Vagina (tissue), 2 donors: ENCODE data around the gene LBH. TPM values are rescaled to one million over a fixed set of nuclear protein-coding genes. Genes with fewer than 3 reads are reported as not detected.
"Not testable (repeated sequence)": the region's sequence is repeated elsewhere in the genome, so short reads cannot be mapped to it uniquely, and the experiment has no call there.

ENCODE experiments used
- DNase-seq, 2 donors: peaks; one replicate each; pipeline ENCODE4 v3.0.0-alpha.2; 2017; ENCODE audit errors: extremely low spot score in 2 of 2
- H3K27ac ChIP-seq: fragments of 200-600 bp; sonication (generic); one replicate; pipeline ENCODE4 v1.5.1; 2019
- H3K27me3 ChIP-seq: fragments of 200-600 bp; sonication (generic); one replicate; pipeline ENCODE4 v1.5.1; 2019
- H3K36me3 ChIP-seq, 2 donors: fragments of 200-600 bp; sonication (generic); one replicate each; pipeline ENCODE4 v1.5.1; 2017 to 2019
- H3K4me1 ChIP-seq: fragments of 200-600 bp; sonication (generic); one replicate; pipeline ENCODE4 v1.5.1; 2019
- H3K4me3 ChIP-seq, 2 donors: fragments of 200-600 bp; sonication (generic); 1 replicate in 1 of 2; 2 replicates in 1 of 2; pipeline ENCODE4 v1.5.1; 2016 to 2019
- H3K9me3 ChIP-seq: fragments of 200-600 bp; sonication (generic); one replicate; pipeline ENCODE4 v1.5.1; 2019
- CTCF ChIP-seq, 3 experiments: fragments of 450-650 bp in 2 of 3; fragments of 200-600 bp in 1 of 3; sonication (generic) in 1 of 3; IDR thresholded peaks; one replicate each; pipeline ENCODE4 v1.5.1; 2017 to 2019; ENCODE audit warnings: antibody characterized with exemption in 3 of 3, mild to moderate bottlenecking in 2 of 3, moderate library complexity in 2 of 3
- POLR2A ChIP-seq, 2 donors: fragments of 450-650 bp; IDR thresholded peaks; one replicate each; pipeline ENCODE4 v1.6.1; 2017; ENCODE audit warnings: antibody characterized with exemption in 2 of 2, mild to moderate bottlenecking in 2 of 2, moderate library complexity in 2 of 2
- POLR2AphosphoS5 ChIP-seq, 2 donors: sonication (generic); formaldehyde crosslinking; IDR thresholded peaks; one replicate each; pipeline ENCODE4 v1.9.0; 2017; ENCODE audit warnings: antibody characterized with exemption in 2 of 2, mild to moderate bottlenecking in 2 of 2, low read depth in 1 of 2; ENCODE audit not compliant: insufficient read depth in 1 of 2
- intact Hi-C: fragments of 100-400 bp; cut with DNase I; formaldehyde crosslinking; loops from one replicate; pipeline ENCODE4 v1.15.1; 2023
- total RNA-seq: library from RNA; depleted of rRNA; stranded (reverse); fragments of >200 nt; gene quantifications from one replicate; pipeline ENCODE4 v1.2.3, GENCODE V29; 2016

The LBH gene
- total RNA-seq, 1 donor from 2014 or later, result 28.0 TPM

GRCh38 chr2:30268296-30268871 lies 37.0 kb downstream of the LBH start:
- TF ChIP-seq POLR2A (IDR thresholded peaks at IDR 0.05), result no peak
- TF ChIP-seq POLR2AphosphoS5 (IDR thresholded peaks at IDR 0.05; ENCODE audit: insufficient read depth in 1 of 2, low read depth in 1 of 2), result no peak
- no peak for TF ChIP-seq CTCF (IDR thresholded peaks at IDR 0.05)
- Histone ChIP-seq H3K9me3 (no peaks in the 10 kb centered on the region), H3K27ac (no peak overlapping the region), H3K27me3 (no peaks in the 10 kb centered on the region), H3K36me3 (no peaks in the 10 kb centered on the region), H3K4me1 (peaks cover 36% of the 10 kb centered on the region), H3K4me3 (no peak overlapping the region)
- intact Hi-C loops, result no loop called here
- no peak for DNase-seq

GRCh38 chr2:30269114-30269770 lies 37.9 kb downstream of the LBH start:
- H3K9me3 ChIP-seq, intact Hi-C loops, H3K36me3 ChIP-seq, H3K27ac ChIP-seq, DNase-seq, H3K27me3 ChIP-seq, H3K4me3 ChIP-seq: not testable (repeated sequence)
- H3K4me1 ChIP-seq, result peaks cover 45% of the 10 kb centered on the region

DNA sequence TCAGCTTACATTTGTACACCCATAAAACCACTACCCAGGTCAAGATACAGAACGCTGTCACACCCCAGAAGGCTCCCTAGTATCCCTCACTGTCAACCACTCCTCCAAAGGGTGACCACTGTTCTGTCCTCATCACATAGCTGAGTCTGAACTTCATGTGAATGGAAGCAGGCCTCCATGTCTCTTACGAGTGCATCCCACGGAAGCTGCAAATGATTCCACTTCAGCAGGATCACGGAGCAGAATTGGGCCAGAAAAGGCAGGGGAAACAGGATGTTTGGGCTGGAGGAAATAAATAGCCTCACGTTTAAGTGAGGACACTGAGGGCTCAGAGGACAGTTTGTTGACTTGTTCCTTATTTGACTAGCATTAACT lies 38.4 kb downstream of the LBH start:
- H3K4me1 ChIP-seq, result peaks cover 50% of the 10 kb centered on the region
- intact Hi-C loops, result no loop called here
- no peaks in the 10 kb centered on the region for H3K9me3 ChIP-seq
- TF ChIP-seq CTCF (IDR thresholded peaks at IDR 0.05) (no peak), POLR2AphosphoS5 (IDR thresholded peaks at IDR 0.05; ENCODE audit: insufficient read depth in 1 of 2, low read depth in 1 of 2) (no peak), POLR2A (IDR thresholded peaks at IDR 0.05) (no peak)
- DNase-seq, result no peak
- H3K27ac ChIP-seq, result no peak overlapping the region
- H3K4me3 ChIP-seq, result no peak overlapping the region
- no peaks in the 10 kb centered on the region for H3K27me3 ChIP-seq
- H3K36me3 ChIP-seq, result no peaks in the 10 kb centered on the region

DNA sequence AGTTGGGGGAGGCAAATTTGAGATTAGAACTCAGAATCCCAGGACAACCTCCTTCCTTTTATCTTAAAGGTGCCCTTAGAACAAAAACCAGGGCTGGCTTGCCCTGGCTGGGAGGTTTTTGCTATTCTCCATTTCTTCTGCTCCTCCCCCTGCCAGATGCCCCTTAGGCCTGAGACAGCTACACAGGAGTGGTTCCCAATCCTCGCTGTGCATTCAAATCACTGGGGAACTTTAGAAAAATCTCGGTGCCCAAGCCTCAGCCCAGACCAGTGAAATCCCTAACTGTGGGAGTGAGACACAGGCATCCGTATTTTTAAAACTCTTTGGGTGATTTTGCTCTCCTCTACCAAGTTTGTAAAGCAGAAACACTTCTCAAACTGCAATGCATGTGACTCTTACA lies 38.8 kb downstream of the LBH start:
- peaks cover 53% of the 10 kb centered on the region for H3K4me1 ChIP-seq
- H3K27me3 ChIP-seq, result no peaks in the 10 kb centered on the region
- intact Hi-C loops, result no loop called here
- H3K36me3 ChIP-seq, result no peaks in the 10 kb centered on the region
- H3K9me3 ChIP-seq, result no peaks in the 10 kb centered on the region
- no peak for TF ChIP-seq POLR2AphosphoS5 (IDR thresholded peaks at IDR 0.05; ENCODE audit: insufficient read depth in 1 of 2, low read depth in 1 of 2)
- no peak for TF ChIP-seq CTCF (IDR thresholded peaks at IDR 0.05)
- no peak for TF ChIP-seq POLR2A (IDR thresholded peaks at IDR 0.05)
- H3K27ac ChIP-seq, result no peak overlapping the region
- H3K4me3 ChIP-seq, result no peak overlapping the region
- DNase-seq, result no peak

- DNase-seq, result no peak
- intact Hi-C loops, result no loop called here
- H3K36me3 ChIP-seq, result no peaks in the 10 kb centered on the region
- no peak overlapping the region for H3K4me3 ChIP-seq
- TF ChIP-seq POLR2A (IDR thresholded peaks at IDR 0.05) (no peak), CTCF (IDR thresholded peaks at IDR 0.05) (no peak), POLR2AphosphoS5 (IDR thresholded peaks at IDR 0.05; ENCODE audit: insufficient read depth in 1 of 2, low read depth in 1 of 2) (no peak)
- no peaks in the 10 kb centered on the region for H3K9me3 ChIP-seq
- H3K4me1 ChIP-seq, result peaks cover 43% of the 10 kb centered on the region
- H3K27me3 ChIP-seq, result no peaks in the 10 kb centered on the region
- no peak overlapping the region for H3K27ac ChIP-seq
These were observed 40.0 kb downstream of the LBH start for GRCh38 chr2:30271301-30271700.
